HTERT RPE-1 (cell line): ENCODE results near the gene NRXN3.

Experiments
- in situ Hi-C: fragments of 300-500 bp; cut with MboI; formaldehyde crosslinking; loops from 4 replicates; pipeline ENCODE4 v1.14.3; 2020; ENCODE audit warnings: low sequenced_read_pairs

The NRXN3 gene

GRCh38 chr14:79483477-79484388, 1313.6 kb downstream of the NRXN3 start:
- in situ Hi-C loops = no loop called here

GRCh38 chr14:79487632-79488031, 1317.5 kb downstream of the NRXN3 start:
- in situ Hi-C loops = no loop called here

GRCh38 chr14:79491161-79491560, 1321.0 kb downstream of the NRXN3 start:
- in situ Hi-C loops = no loop called here

GRCh38 chr14:79493081-79493645, 1323.0 kb downstream of the NRXN3 start:
- in situ Hi-C loops = no loop called here

- in situ Hi-C loops = no loop called here
Observed at GRCh38 chr14:79496701-79497100, 1326.5 kb downstream of the NRXN3 start.

GRCh38 chr14:79500489-79500888, 1330.3 kb downstream of the NRXN3 start:
- in situ Hi-C loops = no loop called here

- in situ Hi-C loops = no loop called here
Observed at GRCh38 chr14:79502136-79502750, 1332.1 kb downstream of the NRXN3 start.

GRCh38 chr14:79502751-79503148, 1332.6 kb downstream of the NRXN3 start:
- in situ Hi-C loops = no loop called here

- in situ Hi-C loops = no loop called here
Observed at GRCh38 chr14:79510659-79511058, 1340.5 kb downstream of the NRXN3 start.

GRCh38 chr14:79511146-79511545, 1341.0 kb downstream of the NRXN3 start:
- in situ Hi-C loops = no loop called here

- in situ Hi-C loops = no loop called here
Observed at GRCh38 chr14:79513446-79513845, 1343.3 kb downstream of the NRXN3 start.

- in situ Hi-C loops = no loop called here
Observed at GRCh38 chr14:79514700-79515099, 1344.5 kb downstream of the NRXN3 start.

- in situ Hi-C loops = no loop called here
Observed at GRCh38 chr14:79515158-79515557, 1345.0 kb downstream of the NRXN3 start.

GRCh38 chr14:79516009-79516408, 1345.8 kb downstream of the NRXN3 start:
- in situ Hi-C loops = no loop called here

GRCh38 chr14:79525416-79525815, 1355.2 kb downstream of the NRXN3 start:
- in situ Hi-C loops = no loop called here

- in situ Hi-C loops = no loop called here
Observed at GRCh38 chr14:79528828-79529416, 1358.7 kb downstream of the NRXN3 start.

- in situ Hi-C loops = no loop called here
Observed at GRCh38 chr14:79530555-79530954, 1360.4 kb downstream of the NRXN3 start.

- in situ Hi-C loops = no loop called here
Observed at GRCh38 chr14:79534703-79535353, 1364.7 kb downstream of the NRXN3 start.

- in situ Hi-C loops = no loop called here
Observed at GRCh38 chr14:79540394-79540793, 1370.2 kb downstream of the NRXN3 start.

- in situ Hi-C loops = no loop called here
Observed at GRCh38 chr14:79542121-79542520, 1371.9 kb downstream of the NRXN3 start.

- in situ Hi-C loops = no loop called here
Observed at GRCh38 chr14:79543348-79543747, 1373.2 kb downstream of the NRXN3 start.
